Immature natural killer cell (primary cell): ENCODE measurements around the gene SNX25. TPM values are rescaled to one million over a fixed set of nuclear protein-coding genes. Genes with fewer than 3 reads are reported as not detected.

Source experiments
- DNase-seq, 3 donors: peaks; one replicate each; pipeline ENCODE4 v3.0.0; 2022; ENCODE audit warnings: mixed read lengths in 1 of 3
- H3K27ac Mint-ChIP-seq, 6 donors: one replicate each; pipeline ENCODE4 v1.8.0; 2020; ENCODE audit warnings: mixed read lengths in 6 of 6, mild to moderate bottlenecking in 5 of 6, inconsistent platforms in 4 of 6, moderate library complexity in 3 of 6
- H3K27me3 Mint-ChIP-seq, 3 donors: one replicate each; pipeline ENCODE4 v1.8.0; 2020 to 2021; ENCODE audit warnings: low read depth in 3 of 3, mild to moderate bottlenecking in 3 of 3, mixed read lengths in 3 of 3, moderate library complexity in 3 of 3, inconsistent platforms in 1 of 3
- H3K36me3 Mint-ChIP-seq, 3 donors: one replicate each; pipeline ENCODE4 v1.8.0; 2020; ENCODE audit warnings: mixed read lengths in 3 of 3, inconsistent platforms in 2 of 3, mild to moderate bottlenecking in 2 of 3
- H3K4me1 Mint-ChIP-seq, 2 donors: one replicate each; pipeline ENCODE4 v1.8.0; 2020; ENCODE audit warnings: inconsistent platforms in 2 of 2, mild to moderate bottlenecking in 2 of 2, mixed read lengths in 2 of 2, moderate library complexity in 1 of 2
- H3K4me3 Mint-ChIP-seq, 5 donors: one replicate each; pipeline ENCODE4 v1.8.0; 2020; ENCODE audit warnings: mild to moderate bottlenecking in 5 of 5, mixed read lengths in 5 of 5, inconsistent platforms in 3 of 5, moderate library complexity in 3 of 5
- H3K9me3 Mint-ChIP-seq, 6 donors: one replicate each; pipeline ENCODE4 v1.8.0; 2020; ENCODE audit warnings: mild to moderate bottlenecking in 6 of 6, mixed read lengths in 6 of 6, inconsistent platforms in 4 of 6, moderate library complexity in 3 of 6
- polyA plus RNA-seq, 3 donors: library from polyadenylated mRNA; unstranded; fragments of 300-500 nt; fragmentation: Illumina TruSeq; gene quantifications; one replicate each; pipeline ENCODE4 v1.2.3, GENCODE V29; 2021

The SNX25 gene
- polyA plus RNA-seq, 3 donors from 2014 or later: 1.9 to 5.2 (median 3.3) TPM

- H3K4me1 Mint-ChIP-seq: no peaks in the 10 kb centered on the region
- H3K4me3 Mint-ChIP-seq: no peak overlapping the region
- peaks cover 4 to 16% (median 4%) of the 10 kb centered on the region in 3 donors for H3K36me3 Mint-ChIP-seq
- DNase-seq: no peak
- no peaks in the 10 kb centered on the region for H3K27me3 Mint-ChIP-seq
- H3K9me3 Mint-ChIP-seq: no peaks in the 10 kb centered on the region
- H3K27ac Mint-ChIP-seq: no peak overlapping the region
Measured at GRCh38 chr4:185364886-185365285, 155.5 kb downstream of the SNX25 start.

- Mint-ChIP-seq H3K4me1 (no peaks in the 10 kb centered on the region), H3K9me3 (no peaks in the 10 kb centered on the region), H3K36me3 (peaks cover 0 to 27% (median 10%) of the 10 kb centered on the region in 3 donors), H3K4me3 (no peak overlapping the region), H3K27ac (no peak overlapping the region), H3K27me3 (no peaks in the 10 kb centered on the region)
- DNase-seq: no peak
Measured at GRCh38 chr4:185369731-185370130, 160.3 kb downstream of the SNX25 start.

- peaks cover 0 to 27% (median 10%) of the 10 kb centered on the region in 3 donors for H3K36me3 Mint-ChIP-seq
- H3K27ac Mint-ChIP-seq: no peak overlapping the region
- DNase-seq: no peak
- no peaks in the 10 kb centered on the region for H3K9me3 Mint-ChIP-seq
- H3K27me3 Mint-ChIP-seq: no peaks in the 10 kb centered on the region
- H3K4me3 Mint-ChIP-seq: no peak overlapping the region
- no peaks in the 10 kb centered on the region for H3K4me1 Mint-ChIP-seq
Measured at GRCh38 chr4:185370268-185370949, 161.0 kb downstream of the SNX25 start.

- Mint-ChIP-seq H3K4me3 (no peak overlapping the region), H3K4me1 (no peaks in the 10 kb centered on the region), H3K27me3 (no peaks in the 10 kb centered on the region), H3K9me3 (no peaks in the 10 kb centered on the region), H3K36me3 (peaks cover 0 to 20% (median 10%) of the 10 kb centered on the region in 3 donors), H3K27ac (no peak overlapping the region)
- no peak for DNase-seq
Measured at GRCh38 chr4:185371702-185372101, 162.3 kb downstream of the SNX25 start.

GRCh38 chr4:185374027-185374426, 164.6 kb downstream of the SNX25 start:
- no peak for DNase-seq
- H3K9me3 Mint-ChIP-seq: no peaks in the 10 kb centered on the region
- H3K36me3 Mint-ChIP-seq: peaks cover 0 to 20% (median 10%) of the 10 kb centered on the region in 3 donors
- no peak overlapping the region for H3K27ac Mint-ChIP-seq
- no peaks in the 10 kb centered on the region for H3K4me1 Mint-ChIP-seq
- H3K4me3 Mint-ChIP-seq: no peak overlapping the region
- no peaks in the 10 kb centered on the region for H3K27me3 Mint-ChIP-seq

GRCh38 chr4:185374573-185374972, 165.2 kb downstream of the SNX25 start:
- Mint-ChIP-seq H3K4me3 (no peak overlapping the region), H3K27ac (no peak overlapping the region), H3K27me3 (peaks cover 0 to 2% (median 0%) of the 10 kb centered on the region in 3 donors), H3K9me3 (no peaks in the 10 kb centered on the region), H3K4me1 (no peaks in the 10 kb centered on the region), H3K36me3 (peaks cover 0 to 20% (median 10%) of the 10 kb centered on the region in 3 donors)
- DNase-seq: no peak

- DNase-seq: no peak
- Mint-ChIP-seq H3K4me1 (no peaks in the 10 kb centered on the region), H3K27me3 (peaks cover 0 to 2% (median 0%) of the 10 kb centered on the region in 3 donors), H3K27ac (no peak overlapping the region), H3K9me3 (peaks cover 0 to 4% (median 2%) of the 10 kb centered on the region in 6 donors), H3K36me3 (peaks cover 0 to 12% (median 8%) of the 10 kb centered on the region in 3 donors), H3K4me3 (no peak overlapping the region)
Measured at GRCh38 chr4:185378264-185378663, 168.9 kb downstream of the SNX25 start.

GRCh38 chr4:185379326-185380295, 170.2 kb downstream of the SNX25 start:
- DNase-seq: no peak
- Mint-ChIP-seq H3K27ac (no peak overlapping the region), H3K27me3 (peaks cover 0 to 8% (median 2%) of the 10 kb centered on the region in 3 donors), H3K4me3 (no peak overlapping the region), H3K4me1 (peaks cover 3 to 5% of the 10 kb centered on the region in 2 donors), H3K36me3 (peaks cover 0 to 12% (median 8%) of the 10 kb centered on the region in 3 donors), H3K9me3 (peaks cover 0 to 4% (median 2%) of the 10 kb centered on the region in 6 donors)

GRCh38 chr4:185380320-185380719, 170.9 kb downstream of the SNX25 start:
- DNase-seq: no peak
- peaks cover 9 to 12% of the 10 kb centered on the region in 2 donors for H3K4me1 Mint-ChIP-seq
- no peak overlapping the region for H3K4me3 Mint-ChIP-seq
- H3K9me3 Mint-ChIP-seq: peaks cover 0 to 4% (median 2%) of the 10 kb centered on the region in 6 donors
- peaks cover 2 to 9% (median 4%) of the 10 kb centered on the region in 3 donors for H3K27me3 Mint-ChIP-seq
- H3K36me3 Mint-ChIP-seq: peaks cover 0 to 12% (median 8%) of the 10 kb centered on the region in 3 donors
- no peak overlapping the region for H3K27ac Mint-ChIP-seq

- Mint-ChIP-seq H3K9me3 (peaks cover 0 to 4% (median 2%) of the 10 kb centered on the region in 6 donors), H3K27ac (no peak overlapping the region), H3K4me1 (peaks cover 9 to 13% of the 10 kb centered on the region in 2 donors), H3K36me3 (peaks cover 0 to 12% (median 8%) of the 10 kb centered on the region in 3 donors), H3K4me3 (no peak overlapping the region), H3K27me3 (peaks cover 2 to 12% (median 10%) of the 10 kb centered on the region in 3 donors)
- no peak for DNase-seq
Measured at GRCh38 chr4:185381288-185382196, 172.1 kb downstream of the SNX25 start.

GRCh38 chr4:185382754-185383153, 173.4 kb downstream of the SNX25 start:
- peaks cover 9 to 13% of the 10 kb centered on the region in 2 donors for H3K4me1 Mint-ChIP-seq

GRCh38 chr4:185383451-185383850, 174.1 kb downstream of the SNX25 start:
- peaks cover 5 to 13% (median 13%) of the 10 kb centered on the region in 3 donors for H3K27me3 Mint-ChIP-seq
- no peak for DNase-seq
- peaks cover 0 to 12% (median 8%) of the 10 kb centered on the region in 3 donors for H3K36me3 Mint-ChIP-seq
- peaks cover 9 to 13% of the 10 kb centered on the region in 2 donors for H3K4me1 Mint-ChIP-seq
- no peak overlapping the region for H3K27ac Mint-ChIP-seq
- peaks cover 0 to 4% (median 2%) of the 10 kb centered on the region in 6 donors for H3K9me3 Mint-ChIP-seq
- no peak overlapping the region for H3K4me3 Mint-ChIP-seq

More at GRCh38 chr4:185382754-185383153, 173.4 kb downstream of the SNX25 start:
- H3K36me3 Mint-ChIP-seq: peaks cover 0 to 12% (median 8%) of the 10 kb centered on the region in 3 donors
- no peak for DNase-seq
- H3K9me3 Mint-ChIP-seq: peaks cover 0 to 4% (median 2%) of the 10 kb centered on the region in 6 donors
- no peak overlapping the region for H3K4me3 Mint-ChIP-seq
- peaks cover 3 to 13% (median 10%) of the 10 kb centered on the region in 3 donors for H3K27me3 Mint-ChIP-seq
- H3K27ac Mint-ChIP-seq: no peak overlapping the region

GRCh38 chr4:185384061-185384460, 174.7 kb downstream of the SNX25 start:
- Mint-ChIP-seq H3K27ac (no peak overlapping the region), H3K36me3 (peaks cover 0 to 12% (median 8%) of the 10 kb centered on the region in 3 donors), H3K27me3 (peaks cover 5 to 13% (median 13%) of the 10 kb centered on the region in 3 donors), H3K4me1 (peaks cover 9 to 13% of the 10 kb centered on the region in 2 donors), H3K4me3 (no peak overlapping the region), H3K9me3 (peaks cover 0 to 4% (median 2%) of the 10 kb centered on the region in 6 donors)
- DNase-seq: no peak
